ENCODE measurements around the gene KIF18B. TPM values are rescaled to one million over a fixed set of nuclear protein-coding genes. Genes with fewer than 3 reads are reported as not detected.

Gene KIF18B
- total and polyA plus RNA-seq, 2 of the 8 experiments (the other 6 are each of a cell fraction or from before 2014, with no cell fraction given) = 39.0 to 59.4 TPM

GRCh38 chr17:44887971-44888954 is 59.3 kb downstream of the KIF18B start (continued):
- TF ChIP-seq, protein P1, sequence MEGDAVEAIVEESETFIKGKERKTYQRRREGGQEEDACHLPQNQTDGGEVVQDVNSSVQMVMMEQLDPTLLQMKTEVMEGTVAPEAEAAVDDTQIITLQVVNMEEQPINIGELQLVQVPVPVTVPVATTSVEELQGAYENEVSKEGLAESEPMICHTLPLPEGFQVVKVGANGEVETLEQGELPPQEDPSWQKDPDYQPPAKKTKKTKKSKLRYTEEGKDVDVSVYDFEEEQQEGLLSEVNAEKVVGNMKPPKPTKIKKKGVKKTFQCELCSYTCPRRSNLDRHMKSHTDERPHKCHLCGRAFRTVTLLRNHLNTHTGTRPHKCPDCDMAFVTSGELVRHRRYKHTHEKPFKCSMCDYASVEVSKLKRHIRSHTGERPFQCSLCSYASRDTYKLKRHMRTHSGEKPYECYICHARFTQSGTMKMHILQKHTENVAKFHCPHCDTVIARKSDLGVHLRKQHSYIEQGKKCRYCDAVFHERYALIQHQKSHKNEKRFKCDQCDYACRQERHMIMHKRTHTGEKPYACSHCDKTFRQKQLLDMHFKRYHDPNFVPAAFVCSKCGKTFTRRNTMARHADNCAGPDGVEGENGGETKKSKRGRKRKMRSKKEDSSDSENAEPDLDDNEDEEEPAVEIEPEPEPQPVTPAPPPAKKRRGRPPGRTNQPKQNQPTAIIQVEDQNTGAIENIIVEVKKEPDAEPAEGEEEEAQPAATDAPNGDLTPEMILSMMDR (IDR thresholded peaks at IDR 0.05; ENCODE audit: control extremely low read depth in 1 of 3, insufficient read depth in 1 of 3, low read depth in 1 of 3, low read length in 3 of 3) = no peak
- TF ChIP-seq YY1 (IDR thresholded peaks at IDR 0.05; ENCODE audit: low read depth, low read length) (no peak), RXRA (IDR thresholded peaks at IDR 0.05; ENCODE audit: insufficient read depth, low read depth, low read length) (no peak)
